Central memory CD8-positive, alpha-beta T cell (primary cell): Measurements from ENCODE around the gene ADAM19.

Source experiments
- ATAC-seq: fragments of 150-1000 bp; cut with Tn5 transposase; replicated peaks from 2 replicates; pipeline ENCODE4 v1.10.0; 2022; ENCODE audit warnings: mild to moderate bottlenecking, moderate FRiP score, moderate number of reproducible peaks; ENCODE audit not compliant: poor library complexity, severe bottlenecking; ENCODE audit errors: extremely low read depth
- DNase-seq, 2 donors: peaks; one replicate each; pipeline ENCODE4 v3.0.0; 2021; ENCODE audit warnings: low spot score in 2 of 2
- H3K27ac Mint-ChIP-seq: one replicate; pipeline ENCODE4 v1.8.0; 2022; ENCODE audit warnings: low read depth, mild to moderate bottlenecking, moderate library complexity, mixed read lengths
- H3K27me3 Mint-ChIP-seq: one replicate; pipeline ENCODE4 v1.8.0; 2022; ENCODE audit warnings: mixed read lengths
- H3K36me3 Mint-ChIP-seq: one replicate; pipeline ENCODE4 v1.8.0; 2022; ENCODE audit warnings: mild to moderate bottlenecking, moderate library complexity, mixed read lengths; ENCODE audit not compliant: insufficient read depth
- H3K4me1 Mint-ChIP-seq: one replicate; pipeline ENCODE4 v1.8.0; 2022; ENCODE audit warnings: mixed read lengths
- H3K4me3 Mint-ChIP-seq: one replicate; pipeline ENCODE4 v1.8.0; 2022; ENCODE audit warnings: mild to moderate bottlenecking, moderate library complexity, mixed read lengths
- H3K9me3 Mint-ChIP-seq: one replicate; pipeline ENCODE4 v1.8.0; 2022; ENCODE audit warnings: mixed read lengths

Gene ADAM19

DNA sequence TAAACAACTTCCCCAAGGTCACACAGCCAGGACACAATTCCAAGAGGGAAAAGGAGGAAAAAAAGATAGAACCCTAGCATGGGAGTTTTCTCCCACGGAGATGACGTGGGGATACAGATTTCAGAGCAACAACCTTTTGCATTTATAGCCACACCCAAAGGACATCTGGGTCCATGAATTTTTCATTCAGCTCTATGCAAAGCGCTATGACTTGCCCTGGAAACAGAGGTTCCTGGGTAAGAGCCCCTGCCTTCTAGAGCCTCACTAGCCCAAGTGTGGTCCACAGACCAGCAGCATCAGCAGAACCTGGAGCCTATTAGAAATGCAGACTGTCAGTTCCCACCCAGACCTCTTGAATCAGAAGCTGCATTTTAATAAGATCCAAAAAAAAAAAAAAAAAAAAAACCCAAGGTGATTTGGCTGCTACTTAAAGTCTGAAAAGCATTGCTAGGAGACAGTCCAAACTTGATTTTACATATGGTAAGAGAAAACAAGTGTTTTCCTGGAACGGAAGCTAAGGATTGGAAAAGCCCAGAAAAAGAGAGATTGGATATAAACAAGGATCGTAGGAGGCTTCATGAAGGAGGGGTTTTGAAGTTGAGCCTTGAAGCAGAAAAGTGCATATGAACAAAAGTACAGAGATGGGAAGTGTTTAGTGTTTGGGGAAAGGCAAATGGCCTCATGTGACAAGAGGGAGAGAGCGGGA is 17.6 kb upstream of the ADAM19 start:
- Mint-ChIP-seq H3K27ac (no peak overlapping the region), H3K4me3 (no peak overlapping the region), H3K9me3 (no peaks in the 10 kb centered on the region), H3K4me1 (peaks cover 46% of the 10 kb centered on the region), H3K36me3 (no peaks in the 10 kb centered on the region), H3K27me3 (no peaks in the 10 kb centered on the region)
- ATAC-seq (no peak), DNase-seq (no peak)

DNA sequence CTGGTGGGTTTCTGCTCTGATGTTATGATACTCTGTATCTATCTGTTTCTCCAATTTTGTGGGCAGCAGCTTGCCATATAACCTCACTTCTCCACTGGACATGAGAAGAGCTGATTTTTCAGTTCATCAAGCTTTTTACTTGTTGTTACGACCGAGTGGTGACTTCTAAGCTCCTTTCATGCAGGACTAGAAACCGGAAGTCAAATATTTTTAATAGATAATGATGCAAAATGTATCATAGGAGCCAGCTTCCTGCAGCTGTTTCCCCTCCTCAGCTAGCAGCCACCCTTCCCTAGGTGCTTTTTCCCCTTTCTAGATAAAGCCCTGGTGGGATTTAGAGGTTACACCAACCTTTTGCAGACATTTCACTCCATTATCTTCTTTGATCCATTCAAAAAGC is 17.0 kb upstream of the ADAM19 start:
- H3K4me3 Mint-ChIP-seq: no peak overlapping the region
- peaks cover 46% of the 10 kb centered on the region for H3K4me1 Mint-ChIP-seq
- DNase-seq: no peak
- no peaks in the 10 kb centered on the region for H3K27me3 Mint-ChIP-seq
- H3K27ac Mint-ChIP-seq: no peak overlapping the region
- no peaks in the 10 kb centered on the region for H3K36me3 Mint-ChIP-seq
- no peaks in the 10 kb centered on the region for H3K9me3 Mint-ChIP-seq
- ATAC-seq: no peak

DNA sequence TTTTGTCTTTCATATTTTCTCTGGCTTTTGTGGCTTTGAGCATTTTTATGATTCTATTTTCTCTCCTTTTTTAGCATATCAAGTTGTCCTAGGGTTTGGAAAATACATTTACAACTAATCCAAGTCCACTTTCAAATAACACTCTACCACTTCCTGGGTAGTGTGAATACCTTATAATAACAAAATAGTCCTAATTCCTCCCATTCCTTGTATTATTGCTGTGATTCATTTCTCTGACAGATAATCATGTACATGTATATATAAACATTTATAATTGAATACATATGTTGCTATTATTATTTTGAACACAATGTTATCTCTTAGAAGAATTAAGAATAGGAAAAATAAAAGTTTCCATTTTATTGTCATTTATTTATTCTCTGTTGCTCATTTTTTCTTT is 14.9 kb upstream of the ADAM19 start:
- Mint-ChIP-seq H3K36me3 (no peaks in the 10 kb centered on the region), H3K9me3 (no peaks in the 10 kb centered on the region), H3K27ac (no peak overlapping the region), H3K4me3 (no peak overlapping the region), H3K27me3 (no peaks in the 10 kb centered on the region), H3K4me1 (peaks cover 25% of the 10 kb centered on the region)
- ATAC-seq (no peak), DNase-seq (no peak)

DNA sequence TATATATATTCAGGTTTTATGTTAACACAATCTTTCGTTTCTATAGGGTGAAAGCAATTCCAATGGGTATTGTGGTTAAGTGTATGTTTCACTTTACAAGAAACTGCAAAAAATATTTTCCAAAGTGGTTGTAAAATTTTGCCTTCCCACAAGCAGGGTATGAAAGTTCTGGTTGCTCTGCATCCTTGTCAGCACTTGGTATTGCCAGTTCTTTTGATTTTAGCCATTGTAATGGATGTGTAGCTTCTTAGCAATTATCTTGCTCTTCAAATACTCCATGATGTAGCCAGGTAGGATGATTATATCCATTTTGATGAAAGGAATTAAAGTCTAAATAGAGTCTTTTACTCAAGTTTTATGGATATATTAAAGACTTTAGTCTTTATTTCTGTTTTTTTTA is 9.1 kb upstream of the ADAM19 start:
- H3K27ac Mint-ChIP-seq: no peak overlapping the region
- ATAC-seq (no peak), DNase-seq (no peak)
- peaks cover 5% of the 10 kb centered on the region for H3K4me1 Mint-ChIP-seq
- H3K9me3 Mint-ChIP-seq: no peaks in the 10 kb centered on the region
- H3K4me3 Mint-ChIP-seq: no peak overlapping the region
- peaks cover 2% of the 10 kb centered on the region for H3K36me3 Mint-ChIP-seq
- H3K27me3 Mint-ChIP-seq: no peaks in the 10 kb centered on the region

DNA sequence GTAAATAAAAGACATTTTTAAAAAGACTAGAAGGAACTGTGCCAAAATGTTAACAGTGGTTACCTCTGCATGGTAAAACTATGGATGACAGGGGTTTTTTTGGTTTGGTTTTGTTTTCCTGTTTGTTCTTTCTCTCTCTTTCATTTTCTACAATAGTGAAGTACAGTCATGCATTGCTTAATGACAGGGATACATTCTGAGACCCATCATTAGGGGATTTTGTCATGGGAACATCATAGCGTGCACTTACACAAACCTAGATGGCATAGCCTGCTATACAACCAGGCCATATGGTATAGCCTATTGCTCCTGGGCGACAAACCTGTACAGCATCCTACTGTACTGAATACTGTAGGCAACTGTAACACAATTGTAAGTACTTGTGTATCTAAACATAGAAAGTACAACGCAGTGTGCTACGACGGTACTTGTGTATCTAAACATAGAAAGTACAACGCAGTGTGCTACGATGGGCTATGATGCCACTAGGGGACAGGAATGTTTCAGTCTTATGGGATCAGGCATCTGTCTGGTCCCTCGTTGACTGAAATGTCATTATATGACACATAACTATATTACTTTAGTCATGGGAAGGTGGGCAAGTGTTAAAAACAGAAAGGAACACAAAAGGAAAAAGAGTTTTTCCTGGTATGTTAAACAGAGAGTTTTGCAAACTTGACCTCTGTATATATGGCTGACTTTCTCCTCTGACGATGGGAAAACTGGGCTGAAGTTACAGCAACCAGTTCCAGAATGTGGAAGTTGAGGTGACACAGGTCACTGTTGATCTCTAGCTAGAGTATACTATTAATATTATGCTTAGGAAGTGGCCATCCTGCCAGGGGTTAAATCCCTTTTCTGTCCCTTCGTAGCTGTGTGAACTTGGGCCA is 7.4 kb upstream of the ADAM19 start:
- H3K27me3 Mint-ChIP-seq: no peaks in the 10 kb centered on the region
- H3K4me1 Mint-ChIP-seq: peaks cover 5% of the 10 kb centered on the region
- DNase-seq: no peak
- peaks cover 2% of the 10 kb centered on the region for H3K36me3 Mint-ChIP-seq
- no peak for ATAC-seq
- no peak overlapping the region for H3K27ac Mint-ChIP-seq
- no peak overlapping the region for H3K4me3 Mint-ChIP-seq
- H3K9me3 Mint-ChIP-seq: no peaks in the 10 kb centered on the region

DNA sequence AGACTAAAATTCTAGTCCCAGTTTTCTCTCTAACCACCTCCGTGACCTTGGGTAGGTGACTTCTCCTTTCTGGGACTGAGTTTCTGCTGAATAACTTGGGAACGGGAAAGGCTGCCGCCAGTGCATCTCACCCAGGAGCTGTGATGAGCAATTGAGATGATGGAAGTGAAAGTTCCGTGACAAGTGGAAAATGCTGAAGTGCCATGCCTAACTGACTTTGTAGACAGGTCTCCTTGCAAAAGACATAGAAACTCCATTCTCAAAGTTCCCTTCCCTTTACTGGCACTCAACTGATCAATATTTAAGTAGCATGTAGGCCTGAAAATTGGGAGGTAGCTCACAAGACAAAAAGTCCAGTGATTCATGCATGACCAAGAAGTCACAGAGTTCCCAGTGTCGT is 6.3 kb upstream of the ADAM19 start:
- DNase-seq: no peak
- H3K4me3 Mint-ChIP-seq: no peak overlapping the region

DNA sequence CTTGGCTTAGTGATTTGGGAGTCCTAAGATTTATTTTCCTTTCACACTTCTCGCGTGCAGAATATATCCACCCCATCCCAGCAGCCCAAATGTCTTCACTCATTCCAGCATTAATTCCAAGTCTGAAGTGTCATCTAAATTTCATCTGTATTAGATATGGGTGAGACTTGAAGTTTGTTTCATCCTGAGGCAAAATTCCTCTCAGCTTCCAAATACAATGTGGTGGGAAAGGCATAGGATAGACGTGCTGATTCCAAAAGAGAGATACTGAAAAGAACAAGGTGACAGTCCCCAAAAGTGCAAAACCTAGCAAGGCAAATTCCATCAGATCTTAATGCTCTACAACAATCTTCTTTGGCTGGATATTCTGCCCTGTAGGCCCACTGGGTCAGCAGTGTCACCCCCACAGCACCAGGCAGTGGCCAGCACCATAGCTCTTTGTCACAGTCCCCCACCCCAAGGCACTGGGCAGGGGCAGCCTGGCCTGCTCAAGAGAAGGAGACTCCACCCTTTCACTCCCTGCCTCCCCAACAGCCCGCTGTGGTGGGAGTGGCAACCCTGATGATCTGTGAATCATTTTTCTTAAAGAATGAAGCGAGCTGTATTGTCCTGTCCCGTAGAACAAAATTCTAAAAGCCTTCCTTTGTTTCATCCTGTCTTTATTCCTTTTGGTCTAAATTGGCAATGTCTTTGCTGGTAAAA is 2.7 kb upstream of the ADAM19 start:
- no peak for ATAC-seq
- H3K27ac Mint-ChIP-seq: peak overlapping the region; percentile 40
- DNase-seq: no peak
- H3K36me3 Mint-ChIP-seq: peaks cover 4% of the 10 kb centered on the region
- no peaks in the 10 kb centered on the region for H3K9me3 Mint-ChIP-seq
- H3K27me3 Mint-ChIP-seq: peaks cover 16% of the 10 kb centered on the region
- peaks cover 20% of the 10 kb centered on the region for H3K4me1 Mint-ChIP-seq
- no peak overlapping the region for H3K4me3 Mint-ChIP-seq

More for the DNA sequence above, 6.3 kb upstream of the ADAM19 start:
- H3K9me3 Mint-ChIP-seq: no peaks in the 10 kb centered on the region
- no peak for ATAC-seq
- peaks cover 5% of the 10 kb centered on the region for H3K4me1 Mint-ChIP-seq
- H3K27me3 Mint-ChIP-seq: no peaks in the 10 kb centered on the region
- H3K27ac Mint-ChIP-seq: no peak overlapping the region
- H3K36me3 Mint-ChIP-seq: peaks cover 2% of the 10 kb centered on the region

DNA sequence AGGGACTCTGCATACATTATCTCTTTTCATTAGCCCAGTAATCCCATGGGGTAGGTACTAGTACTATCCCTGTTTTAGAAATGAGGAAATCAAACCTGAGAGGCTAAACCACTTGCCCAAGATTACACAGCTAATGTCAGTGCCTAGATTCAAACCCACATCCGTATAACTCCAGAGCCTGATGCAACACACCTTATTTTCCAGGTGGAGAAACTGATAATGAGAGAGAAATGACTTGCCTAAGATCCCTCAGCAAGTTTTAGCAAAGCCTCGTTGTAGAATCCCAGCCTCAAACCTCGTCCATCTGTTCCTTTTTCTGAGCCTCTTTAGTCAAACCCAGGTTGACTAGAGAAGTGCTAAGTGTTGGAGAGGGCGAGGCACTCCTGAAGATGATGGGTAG is 1.1 kb upstream of the ADAM19 start:
- DNase-seq: no peak
- Mint-ChIP-seq H3K27ac (no peak overlapping the region), H3K9me3 (no peaks in the 10 kb centered on the region), H3K27me3 (peaks cover 16% of the 10 kb centered on the region), H3K4me3 (peak overlapping the region; percentile 96), H3K36me3 (peaks cover 2% of the 10 kb centered on the region), H3K4me1 (peaks cover 17% of the 10 kb centered on the region)
- no peak for ATAC-seq

DNA sequence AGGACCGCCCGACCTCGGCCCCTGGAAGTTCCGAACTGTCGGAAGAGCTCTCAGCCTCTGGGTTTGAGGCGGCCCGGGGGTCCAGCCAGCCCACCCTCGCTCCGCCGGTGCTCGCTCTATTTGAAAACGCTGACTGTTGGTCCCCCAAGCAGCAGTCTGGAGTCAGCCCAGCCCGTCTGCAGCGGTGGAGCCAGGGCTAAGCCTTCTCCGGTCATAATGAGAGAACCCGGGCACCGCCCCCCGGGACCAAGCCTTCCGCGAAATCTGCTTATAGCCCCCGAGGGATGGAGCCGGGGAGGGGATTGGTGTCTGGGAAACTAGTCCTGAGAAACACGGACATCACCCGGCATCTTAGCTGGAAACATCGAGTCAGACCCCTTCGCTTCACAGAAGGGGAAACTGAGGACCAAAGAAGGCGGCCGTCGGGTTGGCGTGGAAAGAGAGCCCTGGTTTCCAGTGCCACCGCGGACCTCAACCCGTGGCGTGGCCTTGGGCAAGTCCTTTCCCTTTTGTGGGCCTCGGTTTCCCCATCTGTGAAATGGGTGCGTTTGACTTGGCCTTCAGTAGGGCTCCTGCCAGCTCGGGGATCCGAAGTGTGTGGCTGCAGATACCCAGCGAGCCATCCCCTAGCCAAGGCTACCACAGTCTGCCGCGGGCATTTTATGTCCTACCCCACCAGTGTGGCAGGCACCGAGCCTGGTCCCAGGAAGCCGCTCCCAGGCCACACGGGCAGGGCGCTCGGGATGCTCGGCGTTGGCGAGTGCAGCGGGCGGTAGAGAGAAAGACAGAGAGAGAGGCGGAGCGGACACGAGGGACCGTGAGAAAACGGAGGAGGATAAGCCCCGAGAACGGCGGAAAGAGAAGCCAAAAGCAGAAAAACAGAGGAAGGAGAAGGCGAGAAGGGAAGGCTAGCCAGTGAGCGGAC is 857 bp downstream of the ADAM19 start:
- peaks cover 3% of the 10 kb centered on the region for H3K36me3 Mint-ChIP-seq

DNA sequence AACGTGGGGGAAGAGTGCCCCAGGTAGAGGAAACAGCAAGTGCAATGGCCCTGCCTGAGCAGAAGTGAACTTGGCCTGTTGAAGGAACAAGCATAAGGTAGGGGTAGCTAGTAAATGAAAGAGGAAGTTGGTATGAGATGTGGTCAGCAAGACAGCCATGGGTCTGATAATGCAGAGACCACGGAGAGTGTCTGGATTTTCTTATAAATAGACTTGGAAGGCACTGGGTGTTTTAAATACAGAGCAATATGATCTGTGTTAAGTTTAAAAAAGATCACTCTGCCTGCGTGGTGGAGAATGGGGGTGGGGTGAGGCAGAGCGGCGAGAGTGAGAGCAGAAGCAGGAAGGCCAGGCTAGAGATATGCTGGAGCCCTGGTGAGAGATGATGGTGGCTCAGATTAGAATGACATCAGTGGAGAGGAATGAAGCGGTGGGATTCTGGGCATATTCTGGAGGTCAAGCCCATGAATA is 4.2 kb downstream of the ADAM19 start:
- Mint-ChIP-seq H3K4me1 (peaks cover 36% of the 10 kb centered on the region), H3K36me3 (peaks cover 10% of the 10 kb centered on the region), H3K27ac (peak overlapping the region; percentile 20), H3K9me3 (no peaks in the 10 kb centered on the region), H3K27me3 (peaks cover 16% of the 10 kb centered on the region), H3K4me3 (peak overlapping the region; percentile 41)
- ATAC-seq (peak; percentile 42), DNase-seq (no peak)

More for the DNA sequence above, 857 bp downstream of the ADAM19 start:
- H3K4me1 Mint-ChIP-seq: peaks cover 31% of the 10 kb centered on the region
- no peaks in the 10 kb centered on the region for H3K9me3 Mint-ChIP-seq
- peak overlapping the region; percentile 93 for H3K27ac Mint-ChIP-seq
- peak overlapping the region; percentile 96 for H3K4me3 Mint-ChIP-seq
- ATAC-seq (peak; percentile 26), DNase-seq (no peak)
- peaks cover 16% of the 10 kb centered on the region for H3K27me3 Mint-ChIP-seq

DNA sequence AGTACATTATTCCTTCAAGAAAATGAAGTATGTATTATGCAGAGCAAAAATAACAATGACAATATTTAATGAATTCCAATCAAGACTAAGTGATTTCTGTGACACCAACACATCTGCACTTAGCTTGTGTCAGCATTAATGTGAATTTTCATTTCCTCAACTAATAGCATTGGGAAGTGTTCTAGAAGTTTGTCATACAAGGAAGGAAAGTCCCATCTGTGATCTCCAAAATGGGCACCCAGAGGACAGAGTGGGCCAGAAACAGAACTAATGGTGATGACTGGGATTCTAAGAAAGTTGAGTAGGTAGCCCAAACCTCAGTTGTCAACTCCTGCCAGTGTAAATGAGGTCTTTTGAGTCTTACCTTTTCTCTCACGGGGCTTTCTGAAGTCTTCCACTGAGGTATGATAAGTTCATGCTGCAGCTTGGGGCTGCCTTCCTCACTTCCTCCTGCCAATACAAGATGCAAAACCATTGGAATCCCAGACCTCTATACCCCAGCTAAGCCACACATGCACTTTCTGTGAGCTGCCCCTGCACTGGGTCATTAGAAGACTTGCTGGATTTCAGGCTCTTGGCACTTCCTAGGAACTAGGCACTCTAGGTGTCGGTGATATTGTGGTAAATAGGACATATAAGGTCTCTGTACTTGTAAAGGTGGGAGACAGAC is 4.9 kb downstream of the ADAM19 start:
- H3K4me1 Mint-ChIP-seq: peaks cover 36% of the 10 kb centered on the region
- peaks cover 16% of the 10 kb centered on the region for H3K27me3 Mint-ChIP-seq
- peak overlapping the region; percentile 41 for H3K4me3 Mint-ChIP-seq
- peaks cover 10% of the 10 kb centered on the region for H3K36me3 Mint-ChIP-seq
- peak overlapping the region; percentile 20 for H3K27ac Mint-ChIP-seq
- H3K9me3 Mint-ChIP-seq: no peaks in the 10 kb centered on the region
- no peak for DNase-seq
- no peak for ATAC-seq
